PC-9 (cell line): ENCODE measurements around the gene AGAP1.

Source experiments
- EZH2 ChIP-seq: fragments of 200-600 bp; sonication (generic); IDR thresholded peaks from 2 replicates; pipeline ENCODE4 v1.8.0; 2017; ENCODE audit warnings: antibody characterized with exemption, low read depth
- TF ChIP-seq, protein P1 (sequence below): fragments of 200-600 bp; sonication (generic); conservative IDR thresholded peaks from 2 replicates; pipeline ENCODE4 v1.6.1; 2017; ENCODE audit warnings: mixed run types, antibody characterized with exemption, mild to moderate bottlenecking, moderate library complexity

DNA sequence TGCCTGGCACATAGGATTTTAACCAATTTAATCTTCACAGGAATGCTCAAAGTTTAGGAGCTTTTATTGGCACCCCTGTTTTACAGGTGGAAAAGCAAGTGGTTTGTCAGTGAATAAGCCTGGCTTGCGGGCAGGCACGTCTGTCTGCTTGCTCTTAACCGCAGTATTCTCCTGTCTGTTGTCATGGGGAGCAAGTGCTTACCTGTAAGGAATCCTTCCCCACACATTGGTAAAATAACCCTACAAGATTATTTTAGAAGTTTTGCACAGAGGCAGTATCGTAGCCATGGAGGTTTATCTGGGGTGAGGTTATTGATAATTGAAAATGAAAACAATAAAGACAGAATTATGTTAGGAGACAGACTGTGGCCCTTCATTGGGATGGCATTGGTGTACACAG lies 174.9 kb downstream of the AGAP1 start:
- TF ChIP-seq, protein P1, sequence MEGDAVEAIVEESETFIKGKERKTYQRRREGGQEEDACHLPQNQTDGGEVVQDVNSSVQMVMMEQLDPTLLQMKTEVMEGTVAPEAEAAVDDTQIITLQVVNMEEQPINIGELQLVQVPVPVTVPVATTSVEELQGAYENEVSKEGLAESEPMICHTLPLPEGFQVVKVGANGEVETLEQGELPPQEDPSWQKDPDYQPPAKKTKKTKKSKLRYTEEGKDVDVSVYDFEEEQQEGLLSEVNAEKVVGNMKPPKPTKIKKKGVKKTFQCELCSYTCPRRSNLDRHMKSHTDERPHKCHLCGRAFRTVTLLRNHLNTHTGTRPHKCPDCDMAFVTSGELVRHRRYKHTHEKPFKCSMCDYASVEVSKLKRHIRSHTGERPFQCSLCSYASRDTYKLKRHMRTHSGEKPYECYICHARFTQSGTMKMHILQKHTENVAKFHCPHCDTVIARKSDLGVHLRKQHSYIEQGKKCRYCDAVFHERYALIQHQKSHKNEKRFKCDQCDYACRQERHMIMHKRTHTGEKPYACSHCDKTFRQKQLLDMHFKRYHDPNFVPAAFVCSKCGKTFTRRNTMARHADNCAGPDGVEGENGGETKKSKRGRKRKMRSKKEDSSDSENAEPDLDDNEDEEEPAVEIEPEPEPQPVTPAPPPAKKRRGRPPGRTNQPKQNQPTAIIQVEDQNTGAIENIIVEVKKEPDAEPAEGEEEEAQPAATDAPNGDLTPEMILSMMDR = no peak
- TF ChIP-seq EZH2 = no peak
